ENCODE results near the gene OR4N2.

DNA sequence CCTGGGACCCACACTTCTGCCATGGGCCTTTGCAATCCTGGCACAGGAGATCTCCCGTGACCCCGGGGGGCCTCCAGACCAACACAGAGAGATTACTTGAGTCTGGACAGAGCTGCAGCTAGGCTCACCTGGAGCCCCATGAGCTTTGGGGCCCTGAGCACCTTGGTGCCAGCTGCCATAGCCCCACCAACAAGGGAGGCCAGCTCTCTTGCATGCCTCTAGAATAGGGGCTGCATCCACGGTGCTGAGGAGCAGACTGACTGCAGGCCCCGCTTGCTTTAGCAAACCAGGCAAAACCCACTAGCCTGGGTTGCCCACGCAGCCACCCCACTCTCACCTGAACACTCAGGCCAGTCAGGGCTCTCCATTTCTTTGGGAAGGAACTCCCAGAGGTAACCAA is 3.7 kb upstream of the OR4N2 start:
- TF ChIP-seq, protein P1, sequence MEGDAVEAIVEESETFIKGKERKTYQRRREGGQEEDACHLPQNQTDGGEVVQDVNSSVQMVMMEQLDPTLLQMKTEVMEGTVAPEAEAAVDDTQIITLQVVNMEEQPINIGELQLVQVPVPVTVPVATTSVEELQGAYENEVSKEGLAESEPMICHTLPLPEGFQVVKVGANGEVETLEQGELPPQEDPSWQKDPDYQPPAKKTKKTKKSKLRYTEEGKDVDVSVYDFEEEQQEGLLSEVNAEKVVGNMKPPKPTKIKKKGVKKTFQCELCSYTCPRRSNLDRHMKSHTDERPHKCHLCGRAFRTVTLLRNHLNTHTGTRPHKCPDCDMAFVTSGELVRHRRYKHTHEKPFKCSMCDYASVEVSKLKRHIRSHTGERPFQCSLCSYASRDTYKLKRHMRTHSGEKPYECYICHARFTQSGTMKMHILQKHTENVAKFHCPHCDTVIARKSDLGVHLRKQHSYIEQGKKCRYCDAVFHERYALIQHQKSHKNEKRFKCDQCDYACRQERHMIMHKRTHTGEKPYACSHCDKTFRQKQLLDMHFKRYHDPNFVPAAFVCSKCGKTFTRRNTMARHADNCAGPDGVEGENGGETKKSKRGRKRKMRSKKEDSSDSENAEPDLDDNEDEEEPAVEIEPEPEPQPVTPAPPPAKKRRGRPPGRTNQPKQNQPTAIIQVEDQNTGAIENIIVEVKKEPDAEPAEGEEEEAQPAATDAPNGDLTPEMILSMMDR (IDR thresholded peaks at IDR 0.05; ENCODE audit: poor library complexity), result no peak
- TF ChIP-seq EZH2phosphoT487 (IDR thresholded peaks at IDR 0.05; ENCODE audit: low read depth, severe bottlenecking, unreplicated experiment) (no peak), EZH2 (IDR thresholded peaks at IDR 0.05; ENCODE audit: borderline replicate concordance) (no peak)

All from hepatocyte (in vitro differentiated cells).